ENCODE data around the gene DCDC2B. TPM values are rescaled to one million over a fixed set of nuclear protein-coding genes. Genes with fewer than 3 reads are reported as not detected.
"Not testable (repeated sequence)": the region's sequence is repeated elsewhere in the genome, so short reads cannot be mapped to it uniquely, and the experiment has no call there.

The DCDC2B gene
- total RNA-seq, 3 donors from 2014 or later: not detected

GRCh38 chr1:32250893-32251716 lies 42.2 kb downstream of the DCDC2B start, which contains the start of gene LCK:
TSS of gene LCK (plus strand) at chr1:32251265. CDS start at chr1:32274330, 23,065 bp downstream.
- peaks cover 72% of the 10 kb centered on the region for H3K4me1 Mint-ChIP-seq (ENCODE audit: low read depth)

GRCh38 chr1:32255072-32256071 lies 46.5 kb downstream of the DCDC2B start:
- ATAC-seq: no peak
- Mint-ChIP-seq H3K4me1 (ENCODE audit: low read depth) (peaks cover 58% of the 10 kb centered on the region), H3K9me3 (no peaks in the 10 kb centered on the region), H3K4me3 (peak overlapping the region; percentile 76), H3K27me3 (ENCODE audit: low read depth) (no peaks in the 10 kb centered on the region), H3K36me3 (ENCODE audit: insufficient read depth) (peaks cover 4% of the 10 kb centered on the region)
- no peak for DNase-seq

More at GRCh38 chr1:32250893-32251716, 42.2 kb downstream of the DCDC2B start, which contains the start of gene LCK:
- peaks cover 2% of the 10 kb centered on the region for H3K36me3 Mint-ChIP-seq (ENCODE audit: insufficient read depth)
- DNase-seq: peak; percentile 58
- no peaks in the 10 kb centered on the region for H3K27me3 Mint-ChIP-seq (ENCODE audit: low read depth)
- peak within 1 kb of the TSS; percentile 99 for H3K4me3 Mint-ChIP-seq
- ATAC-seq: peak; percentile 39 to 46
- H3K9me3 Mint-ChIP-seq: no peaks in the 10 kb centered on the region

- no peaks in the 10 kb centered on the region for H3K9me3 Mint-ChIP-seq
- H3K36me3 Mint-ChIP-seq (ENCODE audit: insufficient read depth): peaks cover 9% of the 10 kb centered on the region
- H3K4me1 Mint-ChIP-seq (ENCODE audit: low read depth): peaks cover 53% of the 10 kb centered on the region
- DNase-seq (no peak), ATAC-seq (peak; percentile 19 to 30)
- H3K4me3 Mint-ChIP-seq: peak overlapping the region; percentile 77
- no peaks in the 10 kb centered on the region for H3K27me3 Mint-ChIP-seq (ENCODE audit: low read depth)
These were observed 47.8 kb downstream of the DCDC2B start for GRCh38 chr1:32256473-32257226.

GRCh38 chr1:32257227-32257508 lies 48.3 kb downstream of the DCDC2B start:
- H3K36me3 Mint-ChIP-seq (ENCODE audit: insufficient read depth): peaks cover 6% of the 10 kb centered on the region
- H3K27me3 Mint-ChIP-seq (ENCODE audit: low read depth): no peaks in the 10 kb centered on the region
- peaks cover 49% of the 10 kb centered on the region for H3K4me1 Mint-ChIP-seq (ENCODE audit: low read depth)
- H3K9me3 Mint-ChIP-seq: no peaks in the 10 kb centered on the region
- ATAC-seq (no peak), DNase-seq (no peak)
- H3K4me3 Mint-ChIP-seq: peak overlapping the region; percentile 77

- H3K4me3 Mint-ChIP-seq: not testable (repeated sequence)
These were observed 54.3 kb downstream of the DCDC2B start for GRCh38 chr1:32263236-32263593.

GRCh38 chr1:32263744-32264143 lies 54.9 kb downstream of the DCDC2B start:
- DNase-seq: no peak
- Mint-ChIP-seq H3K4me1 (ENCODE audit: low read depth) (peaks cover 44% of the 10 kb centered on the region), H3K9me3 (no peaks in the 10 kb centered on the region), H3K36me3 (ENCODE audit: insufficient read depth) (peaks cover 12% of the 10 kb centered on the region), H3K4me3 (peak overlapping the region; percentile 34), H3K27me3 (ENCODE audit: low read depth) (no peaks in the 10 kb centered on the region)
- ATAC-seq: peak; percentile 53 to 60

More at GRCh38 chr1:32263236-32263593, 54.3 kb downstream of the DCDC2B start:
- not testable (repeated sequence) for H3K27me3 Mint-ChIP-seq (ENCODE audit: low read depth); ATAC-seq; H3K9me3 Mint-ChIP-seq; DNase-seq
- peaks cover 45% of the 10 kb centered on the region for H3K4me1 Mint-ChIP-seq (ENCODE audit: low read depth)
- H3K36me3 Mint-ChIP-seq (ENCODE audit: insufficient read depth): peaks cover 12% of the 10 kb centered on the region

Other genes with a start within 250 kb of the DCDC2B start
- gene KHDRBS1, start 195.2 kb upstream of the DCDC2B start, total RNA-seq: 100 to 1,000 TPM; 186 to 191 (median 187) TPM
- gene TMEM39B, start 136.2 kb upstream of the DCDC2B start, total RNA-seq: 10 to 100 TPM; 26.9 to 30.4 (median 27.8) TPM
- 10 to 100 TPM; 82.6 to 90.0 (median 88.1) TPM for gene KPNA6, start 101.0 kb upstream of the DCDC2B start, total RNA-seq
- gene TXLNA, start 29.4 kb upstream of the DCDC2B start, total RNA-seq: 10 to 100 TPM; 80.7 to 86.6 (median 86.0) TPM
- 10 to 100 TPM in 1 of 3 donors, 1 to 10 TPM in 2; 6.7 to 10.0 (median 7.8) TPM for gene CCDC28B, start 8.5 kb upstream of the DCDC2B start, total RNA-seq
- 1 to 10 TPM; 2.2 to 3.0 (median 2.9) TPM for gene IQCC, start 3.4 kb upstream of the DCDC2B start, total RNA-seq
- gene TMEM234, start 13.3 kb downstream of the DCDC2B start, total RNA-seq: 1 to 10 TPM; 8.0 to 9.2 (median 8.2) TPM
- gene EIF3I, start 13.3 kb downstream of the DCDC2B start, total RNA-seq: 100 to 1,000 TPM; 404 to 436 (median 434) TPM
- gene FAM167B, start 38.1 kb downstream of the DCDC2B start, total RNA-seq: under 1 TPM in 1 of 3 donors, not detected in 2; 0.25 TPM
- gene LCK, start 42.2 kb downstream of the DCDC2B start, total RNA-seq: 100 to 1,000 TPM; 187 to 238 (median 237) TPM
- 100 to 1,000 TPM; 168 to 177 (median 173) TPM for gene HDAC1, start 83.0 kb downstream of the DCDC2B start, total RNA-seq
- gene MARCKSL1, start 127.1 kb downstream of the DCDC2B start, total RNA-seq: 10 to 100 TPM; 25.3 to 33.5 (median 27.8) TPM
- gene FAM229A, start 153.4 kb downstream of the DCDC2B start, total RNA-seq: 1 to 10 TPM; 2.7 to 3.5 (median 3.2) TPM
- gene TSSK3, start 153.4 kb downstream of the DCDC2B start, total RNA-seq: under 1 TPM; 0.71 to 0.98 (median 0.92) TPM
- gene BSDC1, start 185.4 kb downstream of the DCDC2B start, total RNA-seq: 10 to 100 TPM; 42.2 to 56.8 (median 46.6) TPM

Data from activated T-cell treated with anti-CD3 and anti-CD28 coated beads, Interleukin-2, amount 50 U/mL, for 4 hours (primary cell).